Mammary epithelial cell (primary cell): Measurements from ENCODE around the gene GCLC.
"Not testable (repeated sequence)": the region's sequence is repeated elsewhere in the genome, so short reads cannot be mapped to it uniquely, and the experiment has no call there.

ENCODE experiments used
- EZH2 ChIP-seq: IDR thresholded peaks from 2 replicates; pipeline ENCODE4 v1.6.1; 2012; ENCODE audit warnings: low read length, inconsistent platforms, borderline replicate concordance
- TF ChIP-seq, protein P1 (sequence below), 2 donors: IDR thresholded peaks in 1 of 2; conservative IDR thresholded peaks in 1 of 2; 2 replicates each; pipeline ENCODE4 v1.5.1; 2011 to 2012; ENCODE audit warnings: inconsistent platforms in 2 of 2, low read length in 2 of 2, mild to moderate bottlenecking in 2 of 2, control low read depth in 1 of 2, low read depth in 1 of 2; ENCODE audit not compliant: insufficient read depth in 1 of 2; ENCODE audit errors: extremely low read depth in 1 of 2

- TF ChIP-seq, protein P1, sequence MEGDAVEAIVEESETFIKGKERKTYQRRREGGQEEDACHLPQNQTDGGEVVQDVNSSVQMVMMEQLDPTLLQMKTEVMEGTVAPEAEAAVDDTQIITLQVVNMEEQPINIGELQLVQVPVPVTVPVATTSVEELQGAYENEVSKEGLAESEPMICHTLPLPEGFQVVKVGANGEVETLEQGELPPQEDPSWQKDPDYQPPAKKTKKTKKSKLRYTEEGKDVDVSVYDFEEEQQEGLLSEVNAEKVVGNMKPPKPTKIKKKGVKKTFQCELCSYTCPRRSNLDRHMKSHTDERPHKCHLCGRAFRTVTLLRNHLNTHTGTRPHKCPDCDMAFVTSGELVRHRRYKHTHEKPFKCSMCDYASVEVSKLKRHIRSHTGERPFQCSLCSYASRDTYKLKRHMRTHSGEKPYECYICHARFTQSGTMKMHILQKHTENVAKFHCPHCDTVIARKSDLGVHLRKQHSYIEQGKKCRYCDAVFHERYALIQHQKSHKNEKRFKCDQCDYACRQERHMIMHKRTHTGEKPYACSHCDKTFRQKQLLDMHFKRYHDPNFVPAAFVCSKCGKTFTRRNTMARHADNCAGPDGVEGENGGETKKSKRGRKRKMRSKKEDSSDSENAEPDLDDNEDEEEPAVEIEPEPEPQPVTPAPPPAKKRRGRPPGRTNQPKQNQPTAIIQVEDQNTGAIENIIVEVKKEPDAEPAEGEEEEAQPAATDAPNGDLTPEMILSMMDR (conservative IDR thresholded peaks at IDR 0.05 in 1 of 2, IDR thresholded peaks at IDR 0.05 in 1 of 2; ENCODE audit: extremely low read depth in 1 of 2, insufficient read depth in 1 of 2, low read depth in 1 of 2, low read length in 2 of 2) = not testable (repeated sequence)
- not testable (repeated sequence) for TF ChIP-seq EZH2
Observed at GRCh38 chr6:53551681-53552080, 6.8 kb upstream of the GCLC start.
